ENCODE measurements around the gene KRTAP20-3.

The KRTAP20-3 gene

GRCh38 chr21:30616125-30616524, 26.5 kb upstream of the KRTAP20-3 start, which contains the start of gene KRTAP20-1:
Gene KRTAP20-1 (plus strand): TSS chr21:30616425. CDS start chr21:30616455, 30 bp downstream.
- no peak for TF ChIP-seq CTCF (IDR thresholded peaks at IDR 0.05; ENCODE audit: insufficient read depth, low read depth, low read length, missing control alignments)
- DNase-seq (ENCODE audit: low read depth): no peak
- H3K4me3 ChIP-seq (ENCODE audit: low read length): no peak within 1 kb of the TSS

GRCh38 chr21:30620080-30620479, 22.6 kb upstream of the KRTAP20-3 start:
- DNase-seq (ENCODE audit: low read depth): no peak
- TF ChIP-seq CTCF (IDR thresholded peaks at IDR 0.05; ENCODE audit: insufficient read depth, low read depth, low read length, missing control alignments): no peak
- H3K4me3 ChIP-seq (ENCODE audit: low read length): no peak overlapping the region

DNA sequence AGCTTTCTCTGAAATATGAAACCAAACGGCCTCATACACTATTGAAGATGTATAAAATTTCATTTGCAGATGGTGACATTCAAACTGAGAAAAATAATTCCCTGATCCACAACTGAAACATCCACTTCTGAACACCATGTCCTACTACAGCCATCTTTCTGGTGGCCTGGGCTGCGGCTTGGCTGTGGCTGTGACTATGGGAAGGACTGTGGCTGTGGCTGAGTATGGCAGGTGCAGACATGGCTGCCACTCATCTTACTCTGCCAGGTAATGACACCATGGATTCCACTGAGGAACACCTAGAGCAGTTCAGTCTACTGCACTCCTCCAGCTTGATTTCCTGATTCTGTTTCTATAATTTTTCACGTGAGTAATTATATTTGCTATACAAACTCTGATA, 22.1 kb upstream of the KRTAP20-3 start, which contains the start of gene KRTAP20-4:
Gene KRTAP20-4, plus strand, starts transcription at position 106 of the 400 bp plus-strand sequence.
- H3K4me3 ChIP-seq (ENCODE audit: low read length): no peak within 1 kb of the TSS
- no peak for DNase-seq (ENCODE audit: low read depth)
- no peak for TF ChIP-seq CTCF (IDR thresholded peaks at IDR 0.05; ENCODE audit: insufficient read depth, low read depth, low read length, missing control alignments)

DNA sequence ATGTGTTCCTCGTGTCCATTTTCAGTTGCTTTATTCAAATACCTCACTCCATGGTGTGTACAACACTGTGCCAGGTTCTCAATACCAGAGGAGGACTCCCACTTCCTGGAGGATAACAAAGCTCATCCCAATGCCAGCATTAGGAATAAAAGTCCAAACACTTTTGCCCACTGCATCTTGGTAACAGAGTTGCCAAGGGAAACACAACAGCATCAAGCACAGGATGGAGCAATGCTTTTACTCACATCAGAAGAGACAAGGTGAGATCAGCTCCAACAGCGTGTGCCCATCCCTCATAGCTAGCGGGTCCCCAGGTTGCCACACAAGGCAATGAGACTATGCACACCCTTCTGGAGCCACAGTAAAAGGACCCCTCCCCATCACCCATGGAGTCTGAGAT, 19.3 kb upstream of the KRTAP20-3 start:
- DNase-seq (ENCODE audit: low read depth): no peak
- no peak overlapping the region for H3K4me3 ChIP-seq (ENCODE audit: low read length)
- no peak for TF ChIP-seq CTCF (IDR thresholded peaks at IDR 0.05; ENCODE audit: insufficient read depth, low read depth, low read length, missing control alignments)

- DNase-seq (ENCODE audit: low read depth): no peak
- no peak for TF ChIP-seq CTCF (IDR thresholded peaks at IDR 0.05; ENCODE audit: insufficient read depth, low read depth, low read length, missing control alignments)
- no peak overlapping the region for H3K4me3 ChIP-seq (ENCODE audit: low read length)
These were observed 17.1 kb upstream of the KRTAP20-3 start for GRCh38 chr21:30625449-30626165.

DNA sequence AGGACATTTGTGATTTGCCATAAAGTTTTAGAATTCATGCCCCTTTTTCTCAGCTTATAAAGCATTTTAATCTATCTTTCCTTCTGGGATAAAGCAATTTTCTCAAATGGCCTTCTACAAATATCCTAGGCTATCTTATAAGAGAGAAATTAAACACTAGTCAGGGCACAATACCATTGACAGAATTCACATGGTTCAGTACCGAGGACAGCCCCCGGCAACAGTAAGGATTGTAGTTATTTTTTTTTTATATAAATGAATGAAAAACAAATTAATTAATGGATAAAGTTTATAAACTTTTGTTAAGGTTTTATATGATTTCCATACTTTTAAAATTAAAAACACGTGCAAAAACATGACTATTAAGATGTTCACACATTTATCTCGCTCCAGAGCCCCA, 14.6 kb upstream of the KRTAP20-3 start:
- DNase-seq (ENCODE audit: low read depth): no peak
- TF ChIP-seq CTCF (IDR thresholded peaks at IDR 0.05; ENCODE audit: insufficient read depth, low read depth, low read length, missing control alignments): no peak
- no peak overlapping the region for H3K4me3 ChIP-seq (ENCODE audit: low read length)

DNA sequence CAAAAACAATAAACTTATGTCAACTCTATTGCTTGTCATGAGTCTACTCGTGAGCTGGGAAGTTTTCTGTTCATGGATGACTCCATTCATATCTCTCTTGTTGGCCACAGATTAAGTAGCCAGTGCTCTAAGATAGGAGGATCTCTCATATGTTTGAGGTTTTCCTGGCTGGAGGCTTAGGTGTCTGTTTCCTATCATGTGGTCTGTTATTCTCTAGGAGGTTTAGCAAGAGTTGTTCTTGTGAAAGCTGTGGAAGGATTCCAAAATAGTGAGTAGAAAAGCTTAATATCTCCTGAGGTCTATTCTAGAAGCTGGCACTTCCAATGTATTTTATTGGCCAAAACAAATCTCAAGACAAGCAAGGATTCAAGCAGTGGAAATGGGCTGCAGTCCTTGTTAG, 13.5 kb upstream of the KRTAP20-3 start:
- no peak for DNase-seq (ENCODE audit: low read depth)
- H3K4me3 ChIP-seq (ENCODE audit: low read length): no peak overlapping the region
- TF ChIP-seq CTCF (IDR thresholded peaks at IDR 0.05; ENCODE audit: insufficient read depth, low read depth, low read length, missing control alignments): no peak
